Astrocyte of the cerebellum (primary cell): ENCODE results near the gene MEGF8.

Source experiments
- DNase-seq: peaks from one replicate; pipeline ENCODE4 v3.0.0-alpha.2; 2011; ENCODE audit warnings: low read depth
- H3K4me3 ChIP-seq: 2 replicates; pipeline ENCODE4 v1.5.1; 2011; ENCODE audit warnings: mild to moderate bottlenecking, low read depth, low read length, moderate library complexity
- CTCF ChIP-seq: IDR thresholded peaks from 2 replicates; pipeline ENCODE4 v1.5.1; 2012; ENCODE audit warnings: low read length, low read depth, moderate library complexity, mild to moderate bottlenecking; ENCODE audit errors: missing control alignments
- in situ Hi-C: cut with HindIII; loops from 2 replicates; pipeline ENCODE4 v1.10.0; 2017; ENCODE audit warnings: low sequenced_read_pairs

Gene MEGF8

GRCh38 chr19:42286349-42287016 is 39.0 kb upstream of the MEGF8 start:
- DNase-seq, result no peak
- in situ Hi-C loops, result no loop called here
- H3K4me3 ChIP-seq, result peak overlapping the region; percentile 75
- no peak for TF ChIP-seq CTCF

- in situ Hi-C loops, result no loop called here
- no peak for DNase-seq
- TF ChIP-seq CTCF, result no peak
- no peak overlapping the region for H3K4me3 ChIP-seq
Observed at GRCh38 chr19:42287017-42287826, 38.2 kb upstream of the MEGF8 start.

- H3K4me3 ChIP-seq, result no peak overlapping the region
- no peak for DNase-seq
- no peak for TF ChIP-seq CTCF
- in situ Hi-C loops, result no loop called here
Observed at GRCh38 chr19:42287827-42288107, 37.7 kb upstream of the MEGF8 start.

- DNase-seq, result no peak
- in situ Hi-C loops, result no loop called here
- no peak for TF ChIP-seq CTCF
- no peak overlapping the region for H3K4me3 ChIP-seq
Observed at GRCh38 chr19:42288387-42288786, 37.0 kb upstream of the MEGF8 start.

GRCh38 chr19:42288881-42289555 is 36.4 kb upstream of the MEGF8 start:
- no peak for DNase-seq
- TF ChIP-seq CTCF, result no peak
- H3K4me3 ChIP-seq, result no peak overlapping the region
- in situ Hi-C loops, result no loop called here

GRCh38 chr19:42289556-42290041 is 35.8 kb upstream of the MEGF8 start:
- in situ Hi-C loops, result no loop called here
- TF ChIP-seq CTCF, result no peak
- H3K4me3 ChIP-seq, result no peak overlapping the region

More at GRCh38 chr19:42289556-42290041, 35.8 kb upstream of the MEGF8 start:
- DNase-seq, result no peak
